ENCODE results near the gene DOCK9. TPM values are rescaled to one million over a fixed set of nuclear protein-coding genes. Genes with fewer than 3 reads are reported as not detected.
A peak's percentile ranks its signal among the peaks of the same experiment; 100 is the strongest.

Gene DOCK9
- total and polyA plus RNA-seq, 2 experiments from 2014 or later, result 8.5 to 57.7 TPM

DNA sequence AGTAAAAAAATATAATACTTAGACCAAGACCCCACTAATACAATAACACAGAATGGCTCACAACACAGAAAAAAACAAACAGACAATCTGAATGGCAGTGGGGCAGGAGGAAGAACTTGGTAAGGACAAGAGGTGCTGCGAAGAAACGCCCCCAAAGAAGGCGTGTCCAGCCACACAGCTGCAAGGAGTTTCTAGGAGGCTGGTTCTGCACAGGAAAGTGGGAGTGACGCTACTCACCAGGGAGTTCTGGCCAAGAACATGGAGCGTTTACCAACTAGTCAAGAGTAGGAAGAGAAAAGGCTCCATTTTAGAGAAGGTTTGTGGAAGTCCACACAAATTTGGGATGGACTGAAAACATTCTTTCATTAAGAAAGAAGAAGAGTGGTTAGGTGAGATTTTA, 130.1 kb downstream of the DOCK9 start:
- H3K4me3 ChIP-seq, result no peak overlapping the region
- Mint-ChIP-seq H3K27me3 (ENCODE audit: insufficient read depth, low read depth, poor library complexity) (no peaks in the 10 kb centered on the region), H3K9me3 (no peaks in the 10 kb centered on the region), H3K27ac (no peak overlapping the region), H3K36me3 (ENCODE audit: low read depth) (no peaks in the 10 kb centered on the region), H3K4me3 (no peak overlapping the region), H3K4me1 (peaks cover 10% of the 10 kb centered on the region)
- TF ChIP-seq ETS1 (IDR thresholded peaks at IDR 0.05), result no peak
- TF ChIP-seq ZNF114 (CRISPR knock-in tag; IDR thresholded peaks at IDR 0.05), result no peak
- no peaks in the 10 kb centered on the region; the same call in 1 of the 2 replicates for H3K36me3 ChIP-seq (ENCODE audit: insufficient read depth)
- H3K9me2 ChIP-seq (ENCODE audit: insufficient read depth), result no peaks in the 10 kb centered on the region
- H3K79me2 ChIP-seq (replicated peaks; ENCODE audit: insufficient read depth), result no peaks in the 10 kb centered on the region
- H2AFZ ChIP-seq, result no peak overlapping the region
- no peaks in the 10 kb centered on the region for H3F3A ChIP-seq (replicated peaks; ENCODE audit: low read depth)
- DNase-seq (ENCODE audit: low spot score) (peak; percentile 69), ATAC-seq (peak; percentile 94)
- no peaks in the 10 kb centered on the region for H3K27me3 ChIP-seq (ENCODE audit: insufficient read depth)
- no peaks in the 10 kb centered on the region for H3K4me1 ChIP-seq (ENCODE audit: insufficient read depth)
- H3K27ac ChIP-seq (ENCODE audit: low read depth), result no peak overlapping the region
- H4K20me1 ChIP-seq (replicated peaks; ENCODE audit: insufficient read depth), result no peaks in the 10 kb centered on the region
- no peak overlapping the region for H3K4me2 ChIP-seq

GRCh38 chr13:98846986-98847385, 130.9 kb downstream of the DOCK9 start:
- Mint-ChIP-seq H3K36me3 (ENCODE audit: low read depth) (no peaks in the 10 kb centered on the region), H3K4me3 (no peak overlapping the region)
- H2AFZ ChIP-seq, result no peak overlapping the region

DNA sequence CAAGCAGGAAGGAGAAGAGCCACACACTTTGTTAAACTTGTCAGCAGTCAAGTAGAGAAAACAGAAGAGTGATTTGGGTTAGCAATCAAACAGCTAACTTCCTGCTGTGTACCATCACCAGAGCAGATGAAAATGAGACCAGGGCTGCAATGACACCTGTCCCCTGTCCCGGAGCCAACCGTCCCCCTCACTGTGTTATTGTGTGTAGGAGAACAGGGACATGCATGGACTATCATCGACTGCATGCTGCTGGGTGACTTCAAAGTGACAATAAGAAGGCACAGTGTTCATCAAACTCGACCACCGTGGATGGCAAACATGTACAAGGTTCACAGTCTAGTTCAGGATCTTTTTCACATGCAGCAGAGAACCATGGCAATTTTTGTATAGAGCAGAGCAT, 131.3 kb downstream of the DOCK9 start:
- no peaks in the 10 kb centered on the region for H3F3A ChIP-seq (replicated peaks; ENCODE audit: low read depth)
- DNase-seq (ENCODE audit: low spot score), result no peak
- no peak for ATAC-seq
- no peak overlapping the region for H3K4me3 ChIP-seq
- no peak overlapping the region for H2AFZ ChIP-seq
- H3K9me2 ChIP-seq (ENCODE audit: insufficient read depth), result no peaks in the 10 kb centered on the region
- H3K4me1 Mint-ChIP-seq, result peaks cover 13% of the 10 kb centered on the region
- H3K27me3 ChIP-seq (ENCODE audit: insufficient read depth), result no peaks in the 10 kb centered on the region
- no peak overlapping the region for H3K4me2 ChIP-seq
- H3K79me2 ChIP-seq (replicated peaks; ENCODE audit: insufficient read depth), result no peaks in the 10 kb centered on the region
- H3K9me3 Mint-ChIP-seq, result no peaks in the 10 kb centered on the region
- no peak overlapping the region for H3K4me3 Mint-ChIP-seq
- H3K27ac Mint-ChIP-seq, result no peak overlapping the region
- no peaks in the 10 kb centered on the region for H3K36me3 Mint-ChIP-seq (ENCODE audit: low read depth)
- no peaks in the 10 kb centered on the region for H4K20me1 ChIP-seq (replicated peaks; ENCODE audit: insufficient read depth)
- H3K27ac ChIP-seq (ENCODE audit: low read depth), result no peak overlapping the region
- H3K36me3 ChIP-seq (ENCODE audit: insufficient read depth), result no peaks in the 10 kb centered on the region; the same call in 1 of the 2 replicates
- no peaks in the 10 kb centered on the region for H3K27me3 Mint-ChIP-seq (ENCODE audit: insufficient read depth, low read depth, poor library complexity)
- H3K4me1 ChIP-seq (ENCODE audit: insufficient read depth), result no peaks in the 10 kb centered on the region
- TF ChIP-seq NANOG (IDR thresholded peaks at IDR 0.05; ENCODE audit: borderline replicate concordance), result no peak
- no peak for TF ChIP-seq EZH2phosphoT487 (IDR thresholded peaks at IDR 0.05; ENCODE audit: unreplicated experiment)
- TF ChIP-seq ETS1 (IDR thresholded peaks at IDR 0.05), result no peak
- no peak for TF ChIP-seq CREB1 (CRISPR knock-in tag; IDR thresholded peaks at IDR 0.05; ENCODE audit: low read depth)
- TF ChIP-seq ZNF462 (CRISPR knock-in tag; IDR thresholded peaks at IDR 0.05), result no peak
- TF ChIP-seq STAT1 (IDR thresholded peaks at IDR 0.05; ENCODE audit: unreplicated experiment), result no peak
- TF ChIP-seq JUNB (IDR thresholded peaks at IDR 0.05; ENCODE audit: unreplicated experiment), result no peak

More at GRCh38 chr13:98846986-98847385, 130.9 kb downstream of the DOCK9 start:
- no peak for DNase-seq (ENCODE audit: low spot score)
- H3K27ac Mint-ChIP-seq, result no peak overlapping the region
- Histone ChIP-seq H3K4me2 (no peak overlapping the region), H3K27me3 (ENCODE audit: insufficient read depth) (no peaks in the 10 kb centered on the region), H3K27ac (ENCODE audit: low read depth) (no peak overlapping the region), H3K4me3 (no peak overlapping the region), H3K36me3 (ENCODE audit: insufficient read depth) (no peaks in the 10 kb centered on the region; the same call in 1 of the 2 replicates), H4K20me1 (replicated peaks; ENCODE audit: insufficient read depth) (no peaks in the 10 kb centered on the region), H3K4me1 (ENCODE audit: insufficient read depth) (no peaks in the 10 kb centered on the region), H3F3A (replicated peaks; ENCODE audit: low read depth) (no peaks in the 10 kb centered on the region), H3K79me2 (replicated peaks; ENCODE audit: insufficient read depth) (no peaks in the 10 kb centered on the region), H3K9me2 (ENCODE audit: insufficient read depth) (no peaks in the 10 kb centered on the region)
- H3K27me3 Mint-ChIP-seq (ENCODE audit: insufficient read depth, low read depth, poor library complexity), result no peaks in the 10 kb centered on the region
- no peaks in the 10 kb centered on the region for H3K9me3 Mint-ChIP-seq
- no peak for ATAC-seq
- H3K4me1 Mint-ChIP-seq, result peaks cover 13% of the 10 kb centered on the region
- TF ChIP-seq POLR2AphosphoS5 (IDR thresholded peaks at IDR 0.05; ENCODE audit: low read depth), result no peak
